Effector memory CD8-positive, alpha-beta T cell (primary cell): ENCODE measurements around the gene RAB21.

ENCODE experiments used
- ATAC-seq: fragments of 150-1000 bp; cut with Tn5 transposase; replicated peaks from 2 replicates; pipeline ENCODE4 v1.10.0; 2021; ENCODE audit warnings: mild to moderate bottlenecking, moderate library complexity
- DNase-seq, 3 experiments: peaks; one replicate each; pipeline ENCODE4 v3.0.0; 2021
- H3K27ac Mint-ChIP-seq, 2 donors: one replicate each; pipeline ENCODE4 v1.8.0; 2022; ENCODE audit warnings: mild to moderate bottlenecking in 2 of 2, mixed read lengths in 2 of 2, moderate library complexity in 2 of 2
- H3K27me3 Mint-ChIP-seq, 2 donors: one replicate each; pipeline ENCODE4 v1.8.0; 2022; ENCODE audit warnings: mixed read lengths in 2 of 2
- H3K36me3 Mint-ChIP-seq: one replicate; pipeline ENCODE4 v1.8.0; 2022; ENCODE audit warnings: mild to moderate bottlenecking, moderate library complexity, mixed read lengths; ENCODE audit not compliant: insufficient read depth
- H3K4me1 Mint-ChIP-seq, 2 donors: one replicate each; pipeline ENCODE4 v1.8.0; 2022; ENCODE audit warnings: low read depth in 2 of 2, mixed read lengths in 2 of 2
- H3K4me3 Mint-ChIP-seq, 2 donors: one replicate each; pipeline ENCODE4 v1.8.0; 2022; ENCODE audit warnings: mild to moderate bottlenecking in 2 of 2, mixed read lengths in 2 of 2, moderate library complexity in 2 of 2
- H3K9me3 Mint-ChIP-seq, 2 donors: one replicate each; pipeline ENCODE4 v1.8.0; 2022; ENCODE audit warnings: mixed read lengths in 2 of 2
- total RNA-seq, 9 experiments: gene quantifications; one replicate each; lab custom pipeline; 2026; lab: John Stamatoyannopoulos, UW

Gene RAB21
- total RNA-seq = 77.8 to 153 (median 128) reads per million in 9 experiments

GRCh38 chr12:71754461-71755145 is at the start of gene RAB21:
TSS of gene RAB21 (plus strand) at chr12:71754863. CDS start at chr12:71755130, 267 bp downstream.
- peaks cover 18 to 24% of the 10 kb centered on the region in 2 donors for H3K27me3 Mint-ChIP-seq
- H3K27ac Mint-ChIP-seq = peak within 1 kb of the TSS; percentile 97
- H3K4me1 Mint-ChIP-seq = peaks cover 30 to 39% of the 10 kb centered on the region in 2 donors
- ATAC-seq (peak; percentile 89), DNase-seq (peak; percentile 98 to 99 (median 98))
- peaks cover 38% of the 10 kb centered on the region for H3K36me3 Mint-ChIP-seq
- no peaks in the 10 kb centered on the region for H3K9me3 Mint-ChIP-seq
- H3K4me3 Mint-ChIP-seq = peak within 1 kb of the TSS; percentile 84 to 85

GRCh38 chr12:71704920-71705319 is 49.7 kb upstream of the RAB21 start:
- Mint-ChIP-seq H3K9me3 (no peaks in the 10 kb centered on the region), H3K4me3 (no peak overlapping the region), H3K36me3 (peaks cover 17% of the 10 kb centered on the region), H3K4me1 (peaks cover 2 to 8% of the 10 kb centered on the region in 2 donors), H3K27me3 (no peaks in the 10 kb centered on the region), H3K27ac (no peak overlapping the region)
- no peak for DNase-seq
- ATAC-seq = no peak

- Mint-ChIP-seq H3K4me1 (peaks cover 2 to 8% of the 10 kb centered on the region in 2 donors), H3K27ac (no peak overlapping the region), H3K4me3 (no peak overlapping the region), H3K9me3 (peaks cover 2 to 20% of the 10 kb centered on the region in 2 donors), H3K36me3 (peaks cover 5% of the 10 kb centered on the region), H3K27me3 (peaks cover 0 to 23% of the 10 kb centered on the region in 2 donors)
- DNase-seq (no peak), ATAC-seq (no peak)
Observed at GRCh38 chr12:71708658-71709057, 46.0 kb upstream of the RAB21 start.

- no peak for ATAC-seq
- no peak for DNase-seq
- peaks cover 2 to 8% of the 10 kb centered on the region in 2 donors for H3K4me1 Mint-ChIP-seq
- H3K9me3 Mint-ChIP-seq = peaks cover 2 to 26% of the 10 kb centered on the region in 2 donors
- peaks cover 0 to 27% of the 10 kb centered on the region in 2 donors for H3K27me3 Mint-ChIP-seq
- no peak overlapping the region for H3K27ac Mint-ChIP-seq
- H3K4me3 Mint-ChIP-seq = no peak overlapping the region
- no peaks in the 10 kb centered on the region for H3K36me3 Mint-ChIP-seq
Observed at GRCh38 chr12:71710276-71711125, 44.2 kb upstream of the RAB21 start.

GRCh38 chr12:71718611-71719010 is 36.1 kb upstream of the RAB21 start:
- Mint-ChIP-seq H3K9me3 (peaks cover 2 to 14% of the 10 kb centered on the region in 2 donors), H3K4me1 (no peaks in the 10 kb centered on the region), H3K27ac (no peak overlapping the region), H3K4me3 (no peak overlapping the region), H3K36me3 (peaks cover 4% of the 10 kb centered on the region), H3K27me3 (peaks cover 13 to 21% of the 10 kb centered on the region in 2 donors)
- ATAC-seq (no peak), DNase-seq (no peak)

- Mint-ChIP-seq H3K9me3 (peaks cover 2 to 8% of the 10 kb centered on the region in 2 donors), H3K27ac (no peak overlapping the region), H3K4me1 (no peaks in the 10 kb centered on the region), H3K4me3 (no peak overlapping the region), H3K27me3 (peaks cover 8 to 21% of the 10 kb centered on the region in 2 donors), H3K36me3 (peaks cover 4% of the 10 kb centered on the region)
- DNase-seq (no peak), ATAC-seq (no peak)
Observed at GRCh38 chr12:71719647-71720370, 34.9 kb upstream of the RAB21 start.

GRCh38 chr12:71721783-71722505 is 32.7 kb upstream of the RAB21 start:
- peaks cover 20 to 35% of the 10 kb centered on the region in 2 donors for H3K27me3 Mint-ChIP-seq
- ATAC-seq (no peak), DNase-seq (no peak)
- no peak overlapping the region for H3K4me3 Mint-ChIP-seq
- H3K4me1 Mint-ChIP-seq = no peaks in the 10 kb centered on the region
- peaks cover 4% of the 10 kb centered on the region for H3K36me3 Mint-ChIP-seq
- H3K9me3 Mint-ChIP-seq = no peaks in the 10 kb centered on the region
- H3K27ac Mint-ChIP-seq = no peak overlapping the region

GRCh38 chr12:71725011-71725410 is 29.7 kb upstream of the RAB21 start:
- Mint-ChIP-seq H3K36me3 (peaks cover 4% of the 10 kb centered on the region), H3K9me3 (no peaks in the 10 kb centered on the region), H3K4me3 (no peak overlapping the region), H3K27ac (no peak overlapping the region), H3K4me1 (no peaks in the 10 kb centered on the region), H3K27me3 (peaks cover 12 to 14% of the 10 kb centered on the region in 2 donors)
- no peak for ATAC-seq
- DNase-seq = no peak

- Mint-ChIP-seq H3K4me3 (no peak overlapping the region), H3K36me3 (peaks cover 4% of the 10 kb centered on the region), H3K27me3 (peaks cover 12 to 14% of the 10 kb centered on the region in 2 donors), H3K27ac (no peak overlapping the region), H3K9me3 (no peaks in the 10 kb centered on the region), H3K4me1 (no peaks in the 10 kb centered on the region)
- no peak for DNase-seq
- no peak for ATAC-seq
Observed at GRCh38 chr12:71726548-71726947, 28.1 kb upstream of the RAB21 start.

GRCh38 chr12:71727958-71728357 is 26.7 kb upstream of the RAB21 start:
- Mint-ChIP-seq H3K9me3 (no peaks in the 10 kb centered on the region), H3K4me1 (no peaks in the 10 kb centered on the region), H3K4me3 (no peak overlapping the region), H3K27ac (peak overlapping the region in 1 of 2 donors; percentile 11), H3K36me3 (no peaks in the 10 kb centered on the region), H3K27me3 (peaks cover 12 to 14% of the 10 kb centered on the region in 2 donors)
- ATAC-seq = no peak
- no peak for DNase-seq

GRCh38 chr12:71730936-71731335 is 23.7 kb upstream of the RAB21 start:
- H3K27me3 Mint-ChIP-seq = peaks cover 4 to 6% of the 10 kb centered on the region in 2 donors
- no peak for DNase-seq
- H3K4me1 Mint-ChIP-seq = no peaks in the 10 kb centered on the region
- ATAC-seq = no peak
- no peak overlapping the region for H3K4me3 Mint-ChIP-seq
- no peaks in the 10 kb centered on the region for H3K9me3 Mint-ChIP-seq
- no peak overlapping the region for H3K27ac Mint-ChIP-seq
- H3K36me3 Mint-ChIP-seq = no peaks in the 10 kb centered on the region

- H3K27ac Mint-ChIP-seq = no peak overlapping the region
- DNase-seq = no peak
Observed at GRCh38 chr12:71731439-71732356, 23.0 kb upstream of the RAB21 start.

More at GRCh38 chr12:71731439-71732356, 23.0 kb upstream of the RAB21 start:
- Mint-ChIP-seq H3K4me1 (no peaks in the 10 kb centered on the region), H3K9me3 (no peaks in the 10 kb centered on the region), H3K4me3 (no peak overlapping the region), H3K36me3 (no peaks in the 10 kb centered on the region), H3K27me3 (peaks cover 1 to 2% of the 10 kb centered on the region in 2 donors)
- no peak for ATAC-seq
